Kidney (tissue), 14 donors: ENCODE results near the gene PBX4. TPM values are rescaled to one million over a fixed set of nuclear protein-coding genes. Genes with fewer than 3 reads are reported as not detected.

Experiments used
- DNase-seq, 5 donors: peaks; one replicate each; pipeline ENCODE4 v3.0.0-alpha.2; 2013 to 2020
- FAIRE-seq: peaks from 2 replicates; lab custom pipeline; 2012; peaks lifted over from hg19 to GRCh38; lab: Jason Lieb, UNC
- H3K27ac ChIP-seq, 2 donors: one replicate each; pipeline ENCODE4 v1.7.0; 2013; ENCODE audit warnings: low read depth in 2 of 2, low read length in 2 of 2, inconsistent platforms in 1 of 2
- H3K27me3 ChIP-seq: one replicate; pipeline ENCODE4 v1.7.1; 2013; ENCODE audit warnings: low read length, inconsistent platforms; ENCODE audit not compliant: control insufficient read depth, insufficient read depth
- H3K36me3 ChIP-seq, 3 donors: one replicate each; pipeline versions ENCODE4 v1.7.0 to v1.7.1; 2013; ENCODE audit warnings: low read length in 3 of 3, control low read depth in 1 of 3, inconsistent platforms in 1 of 3; ENCODE audit not compliant: insufficient read depth in 3 of 3, control insufficient read depth in 2 of 3
- H3K4me1 ChIP-seq, 3 donors: one replicate each; pipeline versions ENCODE4 v1.7.0 to v1.7.1; 2013; ENCODE audit warnings: low read length in 3 of 3, inconsistent platforms in 1 of 3, low read depth in 1 of 3; ENCODE audit not compliant: control insufficient read depth in 2 of 3, insufficient read depth in 2 of 3
- H3K4me3 ChIP-seq, 3 donors: one replicate each; pipeline versions ENCODE4 v1.7.0 to v1.8.1; 2013; ENCODE audit warnings: low read length in 3 of 3, control low read depth in 1 of 3, inconsistent platforms in 1 of 3
- H3K9ac ChIP-seq, 3 donors: one replicate each; pipeline versions ENCODE4 v1.7.0 to v1.7.1; 2013; ENCODE audit warnings: low read length in 3 of 3, control low read depth in 1 of 3, inconsistent platforms in 1 of 3
- H3K9me3 ChIP-seq, 3 donors: one replicate each; pipeline versions ENCODE4 v1.7.0 to v1.7.1; 2013; ENCODE audit warnings: low read length in 3 of 3, control low read depth in 1 of 3, inconsistent platforms in 1 of 3; ENCODE audit not compliant: control insufficient read depth in 2 of 3, insufficient read depth in 1 of 3
- CTCF ChIP-seq: IDR thresholded peaks from 3 replicates; pipeline ENCODE4 v1.5.1; 2012; ENCODE audit warnings: mild to moderate bottlenecking, moderate library complexity, borderline replicate concordance; ENCODE audit not compliant: insufficient read depth; ENCODE audit errors: extremely low read depth
- intact Hi-C: fragments of 100-400 bp; cut with DNase I; formaldehyde crosslinking; loops from one replicate; pipeline ENCODE4 v1.11.1; 2022
- polyA plus RNA-seq: library from polyadenylated mRNA; stranded (reverse); fragments of 350-450 nt; fragmentation: Illumina TruSeq; extraction: RNeasy Lipid Tissue Mini Kit (QIAGEN cat#74804); gene quantifications from one replicate; pipeline ENCODE4 v1.2.3, GENCODE V29; 2014; ENCODE audit warnings: low read depth, low replicate concordance; ENCODE audit not compliant: insufficient read depth
- total RNA-seq: library from RNA; stranded (reverse); fragmentation: NEBNext Ultra II Directional; extraction: Animal tissue kit (Norgen Biotek cat#: 25700); gene quantifications from one replicate; pipeline ENCODE4 v1.2.1, GENCODE V29; 2021
- donor health status: control.
- donor health status: control.
- donor health status: control.
- donor health status: control.
- donor health status: control.
- donor health status: DM: yes; HTN: yes; CAD: no.
- donor health status: Normal renal cell carcinoma (clear cell type).

The PBX4 gene
- total and polyA plus RNA-seq, 2 donors from 2014 or later = 3.9 to 5.7 TPM

DNA sequence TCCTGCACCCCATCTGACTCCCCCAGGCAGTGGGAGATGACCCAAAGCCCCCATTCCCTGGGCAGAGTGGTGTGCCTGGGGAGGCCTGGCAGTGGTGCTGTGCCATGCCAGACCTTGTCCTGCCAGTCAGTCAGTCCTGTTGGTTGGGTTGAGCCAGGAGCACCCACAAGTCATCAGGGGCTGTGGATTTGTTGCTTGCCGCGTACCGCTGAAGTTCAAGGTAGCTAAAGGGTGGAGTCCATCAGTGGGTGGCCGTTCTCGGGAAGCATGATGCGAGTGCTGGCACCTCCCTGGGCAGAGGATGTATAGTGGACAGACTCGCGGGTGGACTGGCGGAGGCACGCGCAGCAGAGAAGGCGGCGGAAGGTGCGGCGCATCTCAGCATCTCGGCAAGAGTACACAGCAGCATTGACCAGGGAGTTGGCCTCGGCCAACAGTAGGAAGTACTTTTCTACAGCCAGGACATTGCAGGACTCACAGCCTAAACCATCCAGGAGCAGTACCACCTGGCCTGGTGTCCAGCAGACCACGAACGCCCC is 5.6 kb upstream of the PBX4 start:
- Histone ChIP-seq H3K9ac (no peak overlapping the region), H3K4me3 (no peak overlapping the region), H3K4me1 (peaks cover 0 to 3% (median 0%) of the 10 kb centered on the region in 3 donors), H3K27me3 (no peaks in the 10 kb centered on the region), H3K9me3 (no peaks in the 10 kb centered on the region), H3K36me3 (no peaks in the 10 kb centered on the region), H3K27ac (no peak overlapping the region)
- intact Hi-C loops = no loop called here
- TF ChIP-seq CTCF = no peak
- no peak for DNase-seq
- FAIRE-seq = no peak

DNA sequence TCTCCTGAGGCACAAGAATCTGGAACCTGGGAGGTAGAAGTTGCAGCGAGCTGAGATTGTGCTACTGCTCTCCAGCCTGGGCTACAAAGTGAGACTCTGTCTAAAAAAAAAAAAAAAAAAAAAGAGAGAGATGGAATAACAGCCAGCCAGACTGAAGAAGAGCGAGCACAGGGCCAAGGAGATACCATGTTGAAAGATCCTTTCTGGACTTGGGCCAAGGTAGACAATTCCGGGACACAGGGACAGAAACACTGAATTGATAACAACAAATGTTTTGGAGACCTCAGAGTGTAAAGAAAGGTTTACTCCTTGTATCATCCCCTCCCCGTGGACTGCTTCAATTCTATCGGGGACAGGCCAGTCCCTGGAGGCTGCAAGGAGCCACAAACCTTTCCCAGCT is 4.9 kb upstream of the PBX4 start:
- H3K9me3 ChIP-seq = no peaks in the 10 kb centered on the region
- H3K27me3 ChIP-seq = no peaks in the 10 kb centered on the region
- FAIRE-seq (no peak), DNase-seq (no peak)
- H3K27ac ChIP-seq = no peak overlapping the region
- intact Hi-C loops = no loop called here
- no peak overlapping the region for H3K4me3 ChIP-seq
- H3K36me3 ChIP-seq = no peaks in the 10 kb centered on the region
- no peak overlapping the region for H3K9ac ChIP-seq
- peaks cover 0 to 3% (median 0%) of the 10 kb centered on the region in 3 donors for H3K4me1 ChIP-seq
- no peak for TF ChIP-seq CTCF

- no peak for FAIRE-seq
- TF ChIP-seq CTCF = no peak
These were observed 1.3 kb upstream of the PBX4 start for GRCh38 chr19:19619849-19620210.

More at GRCh38 chr19:19619849-19620210, 1.3 kb upstream of the PBX4 start:
- H3K9me3 ChIP-seq = no peaks in the 10 kb centered on the region
- no peak overlapping the region for H3K9ac ChIP-seq
- no peaks in the 10 kb centered on the region for H3K27me3 ChIP-seq
- intact Hi-C loops = no loop called here
- no peak overlapping the region for H3K4me3 ChIP-seq
- no peaks in the 10 kb centered on the region for H3K4me1 ChIP-seq
- no peak overlapping the region for H3K27ac ChIP-seq
- DNase-seq = no peak
- H3K36me3 ChIP-seq = no peaks in the 10 kb centered on the region
